Cardiac muscle cell (in vitro differentiated cells and primary cell): ENCODE data around the gene PRDM1. TPM values are rescaled to one million over a fixed set of nuclear protein-coding genes. Genes with fewer than 3 reads are reported as not detected.

Source experiments
- DNase-seq, 2 donors: peaks; one replicate each; pipeline versions ENCODE4 v3.0.0 to v3.0.0-alpha.2; 2010 to 2017; ENCODE audit warnings: low read depth in 1 of 2, low spot score in 1 of 2
- H3K27ac ChIP-seq: fragments of 200-600 bp; sonication (generic); 2 replicates; pipeline ENCODE4 v1.5.1; 2016
- H3K27me3 ChIP-seq: fragments of 200-600 bp; sonication (generic); 2 replicates; pipeline ENCODE4 v1.6.0; 2016; ENCODE audit warnings: control low read depth
- H3K36me3 ChIP-seq: fragments of 200-600 bp; sonication (generic); 2 replicates; pipeline ENCODE4 v1.5.1; 2016; ENCODE audit warnings: control low read depth
- H3K4me1 ChIP-seq: fragments of 200-600 bp; sonication (generic); 2 replicates; pipeline ENCODE4 v1.8.1; 2017; ENCODE audit warnings: low read depth, mild to moderate bottlenecking, mixed run types
- H3K4me3 ChIP-seq: fragments of 200-600 bp; sonication (generic); 2 replicates; pipeline ENCODE4 v1.5.1; 2016; ENCODE audit warnings: mild to moderate bottlenecking
- H3K9me3 ChIP-seq: fragments of 200-600 bp; sonication (generic); 2 replicates; pipeline ENCODE4 v1.5.1; 2017; ENCODE audit warnings: low read depth, mild to moderate bottlenecking, control low read depth
- polyA plus RNA-seq: library from polyadenylated mRNA; unstranded; fragments of >200 nt; fragmentation: Nextera tagmentation; extraction: Ambion mirVana; gene quantifications from 2 replicates; pipeline ENCODE4 v1.2.1, GENCODE V29; 2016
- total RNA-seq: library from RNA; depleted of rRNA; stranded (reverse); fragments of >200 nt; gene quantifications from 2 replicates; pipeline ENCODE4 v1.2.3, GENCODE V29; 2016
- TF ChIP-seq, protein P1 (sequence below): IDR thresholded peaks from 2 replicates; pipeline ENCODE4 v1.5.1; 2012; ENCODE audit warnings: low read depth, mild to moderate bottlenecking, low read length

PRDM1 gene
- total and polyA plus RNA-seq, 2 experiments from 2014 or later, result 0.67 to 2.4 TPM

DNA sequence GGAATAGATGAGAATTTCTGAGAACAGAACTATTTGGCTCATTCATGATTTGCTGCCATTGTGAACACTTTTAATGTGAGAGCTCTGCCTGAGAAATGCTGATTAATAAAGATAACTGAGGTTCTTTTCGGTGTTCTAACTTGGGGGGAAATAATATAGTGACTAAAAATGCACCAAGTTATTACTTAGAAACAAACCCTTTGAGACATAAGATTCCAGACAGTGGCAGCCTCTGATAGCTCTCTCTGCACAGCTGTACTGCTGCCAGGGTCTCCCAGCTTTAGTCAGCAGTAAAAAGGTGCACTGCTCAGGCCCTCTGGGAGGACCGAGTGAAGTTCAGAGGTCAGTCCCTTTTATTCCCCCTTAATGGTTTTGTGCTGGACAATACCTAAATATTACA is 2.5 kb upstream of the PRDM1 start:
- Histone ChIP-seq H3K36me3 (no peaks in the 10 kb centered on the region), H3K27ac (no peak overlapping the region), H3K4me1 (peaks cover 9% of the 10 kb centered on the region), H3K9me3 (no peaks in the 10 kb centered on the region), H3K4me3 (no peak overlapping the region), H3K27me3 (peaks cover 13% of the 10 kb centered on the region)
- TF ChIP-seq, protein P1, sequence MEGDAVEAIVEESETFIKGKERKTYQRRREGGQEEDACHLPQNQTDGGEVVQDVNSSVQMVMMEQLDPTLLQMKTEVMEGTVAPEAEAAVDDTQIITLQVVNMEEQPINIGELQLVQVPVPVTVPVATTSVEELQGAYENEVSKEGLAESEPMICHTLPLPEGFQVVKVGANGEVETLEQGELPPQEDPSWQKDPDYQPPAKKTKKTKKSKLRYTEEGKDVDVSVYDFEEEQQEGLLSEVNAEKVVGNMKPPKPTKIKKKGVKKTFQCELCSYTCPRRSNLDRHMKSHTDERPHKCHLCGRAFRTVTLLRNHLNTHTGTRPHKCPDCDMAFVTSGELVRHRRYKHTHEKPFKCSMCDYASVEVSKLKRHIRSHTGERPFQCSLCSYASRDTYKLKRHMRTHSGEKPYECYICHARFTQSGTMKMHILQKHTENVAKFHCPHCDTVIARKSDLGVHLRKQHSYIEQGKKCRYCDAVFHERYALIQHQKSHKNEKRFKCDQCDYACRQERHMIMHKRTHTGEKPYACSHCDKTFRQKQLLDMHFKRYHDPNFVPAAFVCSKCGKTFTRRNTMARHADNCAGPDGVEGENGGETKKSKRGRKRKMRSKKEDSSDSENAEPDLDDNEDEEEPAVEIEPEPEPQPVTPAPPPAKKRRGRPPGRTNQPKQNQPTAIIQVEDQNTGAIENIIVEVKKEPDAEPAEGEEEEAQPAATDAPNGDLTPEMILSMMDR, result no peak
- no peak for DNase-seq

DNA sequence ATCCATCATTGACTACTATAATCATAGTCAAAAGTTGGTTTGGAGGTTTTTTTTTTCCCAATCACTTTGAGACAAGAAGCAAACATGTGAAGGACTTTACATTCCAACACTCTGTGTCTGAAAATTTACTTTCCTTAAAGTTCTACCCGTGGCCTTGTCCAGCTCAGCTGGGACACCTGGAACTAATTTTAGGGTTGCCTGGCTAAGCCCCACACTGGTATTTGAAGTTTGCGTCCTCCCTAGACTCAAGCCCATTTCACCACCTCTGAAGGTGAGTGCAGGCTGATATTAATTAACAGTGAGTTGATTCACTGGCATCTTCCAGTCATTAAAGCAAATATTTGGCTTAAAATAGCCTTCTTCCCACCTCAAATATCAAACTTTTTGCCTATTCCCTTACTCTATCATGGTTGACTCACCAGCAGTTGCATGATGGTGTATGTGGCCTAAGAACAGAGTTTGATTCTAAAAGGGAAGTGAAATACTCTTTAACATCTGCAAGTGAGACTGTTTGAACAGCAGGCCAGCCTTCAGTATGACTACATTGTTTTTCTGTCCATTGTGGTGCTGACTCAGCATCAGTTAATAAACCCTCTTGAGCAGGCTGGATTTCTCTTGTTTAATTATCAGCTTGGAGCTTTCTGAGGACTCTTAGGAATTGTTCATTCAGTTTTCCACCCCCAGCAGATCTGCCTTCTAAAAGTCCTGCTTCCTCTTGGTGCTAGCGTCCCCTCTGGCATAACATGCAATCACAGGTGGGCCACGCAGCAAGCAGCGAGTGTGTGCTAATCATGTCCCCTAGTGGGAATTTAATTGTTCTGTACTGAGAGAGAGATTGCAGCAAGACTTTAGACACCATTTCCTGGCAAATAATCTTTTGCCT is 1.8 kb upstream of the PRDM1 start:
- Histone ChIP-seq H3K27me3 (peaks cover 13% of the 10 kb centered on the region), H3K27ac (no peak overlapping the region), H3K4me3 (no peak overlapping the region), H3K9me3 (no peaks in the 10 kb centered on the region), H3K36me3 (no peaks in the 10 kb centered on the region), H3K4me1 (peaks cover 9% of the 10 kb centered on the region)
- DNase-seq, result peak; percentile 70 to 73
- TF ChIP-seq, protein P1, result peak; percentile 65

DNA sequence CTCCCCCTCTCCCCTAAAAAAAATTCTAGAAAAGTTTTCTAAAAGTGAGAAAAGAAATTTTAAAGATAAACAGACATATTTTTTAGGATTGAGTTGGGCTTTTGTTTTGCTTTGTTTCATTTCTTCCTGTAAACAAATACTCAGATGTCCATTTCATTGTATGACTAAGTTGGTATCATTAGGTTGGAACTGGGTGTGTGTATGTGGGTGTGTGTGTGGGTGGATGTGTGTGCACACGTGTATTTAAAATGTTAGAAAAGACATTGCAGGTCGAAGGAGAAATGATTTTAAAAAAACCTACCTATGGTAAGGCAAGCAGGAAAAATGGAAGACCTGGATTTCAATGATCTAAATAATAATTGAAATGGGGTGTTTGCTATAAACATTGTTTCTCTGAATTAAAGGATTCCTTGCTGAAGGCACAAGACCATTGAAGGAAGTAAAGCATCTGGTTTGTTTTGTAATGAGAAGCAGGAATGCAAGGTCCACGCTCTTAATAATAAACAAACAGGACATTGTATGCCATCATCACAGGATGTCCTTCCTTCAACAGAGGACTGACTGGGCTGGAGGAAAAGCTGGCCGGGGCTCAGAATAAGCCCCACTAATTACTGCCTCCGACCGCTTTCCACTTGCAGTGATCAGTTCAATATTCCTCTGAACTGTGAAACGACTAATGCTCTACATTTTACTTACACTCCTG is 996 bp upstream of the PRDM1 start:
- Histone ChIP-seq H3K27me3 (peaks cover 9% of the 10 kb centered on the region), H3K4me1 (peaks cover 9% of the 10 kb centered on the region), H3K9me3 (no peaks in the 10 kb centered on the region), H3K27ac (no peak overlapping the region), H3K4me3 (no peak overlapping the region), H3K36me3 (no peaks in the 10 kb centered on the region)
- TF ChIP-seq, protein P1, result no peak
- no peak for DNase-seq

DNA sequence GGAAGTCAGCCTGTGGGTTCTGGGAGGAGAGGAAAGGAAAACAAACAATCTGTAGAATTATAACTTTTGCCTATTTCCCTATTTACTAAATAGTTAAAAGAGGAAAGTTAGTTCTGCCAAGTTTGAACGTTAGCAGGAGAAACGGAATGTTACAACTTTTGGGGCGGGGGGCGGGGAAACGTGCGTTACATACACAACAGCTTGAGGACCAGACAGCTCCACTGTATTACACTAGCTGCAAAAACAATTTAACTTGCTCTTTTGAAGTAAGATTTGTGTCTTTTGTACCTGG is 498 bp upstream of the PRDM1 start:
- TF ChIP-seq, protein P1, result no peak
- no peak overlapping the region for H3K27ac ChIP-seq
- H3K9me3 ChIP-seq, result no peaks in the 10 kb centered on the region
- H3K36me3 ChIP-seq, result no peaks in the 10 kb centered on the region
- peak overlapping the region; percentile 53 for H3K4me3 ChIP-seq
- DNase-seq, result no peak
- peaks cover 7% of the 10 kb centered on the region for H3K27me3 ChIP-seq
- H3K4me1 ChIP-seq, result peaks cover 9% of the 10 kb centered on the region

DNA sequence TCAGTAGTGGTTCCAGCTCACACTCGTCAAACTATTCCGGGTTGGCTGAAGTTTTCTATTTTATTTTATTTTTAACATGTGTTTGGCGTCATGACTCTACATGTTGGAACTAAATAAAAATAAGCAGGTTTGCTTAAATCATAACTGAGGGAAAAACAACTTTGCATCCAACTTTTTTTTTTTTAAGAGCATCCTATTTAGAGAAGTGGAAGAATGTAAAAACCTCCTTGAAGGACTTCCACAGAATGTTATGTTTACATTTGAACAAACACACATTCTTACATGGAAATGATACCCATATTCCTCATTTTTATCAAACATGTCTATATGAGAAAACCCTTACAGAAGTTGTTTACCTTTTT is 659 bp downstream of the PRDM1 start:
- H3K4me3 ChIP-seq, result peak overlapping the region; percentile 53
- TF ChIP-seq, protein P1, result no peak
- no peak for DNase-seq
- peaks cover 9% of the 10 kb centered on the region for H3K4me1 ChIP-seq
- H3K9me3 ChIP-seq, result no peaks in the 10 kb centered on the region
- H3K36me3 ChIP-seq, result no peaks in the 10 kb centered on the region
- no peaks in the 10 kb centered on the region for H3K27me3 ChIP-seq
- no peak overlapping the region for H3K27ac ChIP-seq
